Measurements from ENCODE around the gene CHMP4A.

The CHMP4A gene, protein sequence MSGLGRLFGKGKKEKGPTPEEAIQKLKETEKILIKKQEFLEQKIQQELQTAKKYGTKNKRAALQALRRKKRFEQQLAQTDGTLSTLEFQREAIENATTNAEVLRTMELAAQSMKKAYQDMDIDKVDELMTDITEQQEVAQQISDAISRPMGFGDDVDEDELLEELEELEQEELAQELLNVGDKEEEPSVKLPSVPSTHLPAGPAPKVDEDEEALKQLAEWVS

DNA sequence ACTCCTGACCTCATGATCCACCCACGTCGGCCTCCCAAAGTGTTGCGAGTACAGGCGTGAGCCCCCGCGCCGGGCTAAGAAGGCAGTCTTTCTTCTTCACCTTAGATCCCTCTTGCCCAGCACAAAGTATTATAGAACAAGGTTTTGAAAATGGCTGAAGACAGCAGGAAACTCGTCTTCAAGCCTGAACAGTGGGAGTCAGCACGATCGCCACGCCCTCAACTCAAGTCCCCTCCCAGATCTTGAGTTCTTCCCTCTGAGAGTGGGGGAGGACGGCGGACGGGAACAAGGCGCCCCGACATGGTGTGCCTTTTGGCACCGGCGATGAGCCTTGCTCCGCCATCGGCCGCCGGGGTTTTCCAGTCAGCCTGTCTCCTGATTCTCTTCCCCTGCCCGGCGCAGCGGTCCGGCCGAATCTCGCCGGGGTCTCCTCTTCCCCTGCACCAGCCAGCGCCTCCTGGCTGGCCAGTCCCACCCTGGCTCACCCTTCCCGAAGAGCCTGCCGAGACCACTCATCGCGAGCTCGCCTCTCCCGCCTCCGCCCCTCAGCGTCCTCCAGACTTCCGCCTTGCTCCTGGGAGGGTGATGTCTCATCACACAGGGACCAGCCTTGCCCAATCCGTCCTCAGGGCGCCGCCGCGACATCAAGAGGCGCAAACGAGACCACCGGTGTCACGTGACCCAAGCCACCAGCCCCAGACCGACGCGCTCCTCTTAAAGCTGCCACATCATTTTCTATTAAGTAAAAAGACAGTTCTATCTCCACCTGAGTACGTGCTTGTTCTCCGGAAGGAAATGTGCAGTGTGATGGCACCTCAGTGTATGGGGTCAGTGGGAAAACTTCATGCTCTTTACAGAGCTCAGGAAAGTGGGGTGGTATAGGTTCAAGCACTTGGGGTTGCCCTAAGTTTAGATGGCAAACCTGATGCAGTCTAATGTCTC is at the start of gene CHMP4A:
CHMP4A (minus strand) TSS at position 565 of the 942 bp plus-strand sequence; CDS start at position 516, 49 bp downstream.
- H3K4me3 ChIP-seq (ENCODE audit: low read depth, low read length), result peak within 1 kb of the TSS; percentile 67
- TF ChIP-seq, protein P1, sequence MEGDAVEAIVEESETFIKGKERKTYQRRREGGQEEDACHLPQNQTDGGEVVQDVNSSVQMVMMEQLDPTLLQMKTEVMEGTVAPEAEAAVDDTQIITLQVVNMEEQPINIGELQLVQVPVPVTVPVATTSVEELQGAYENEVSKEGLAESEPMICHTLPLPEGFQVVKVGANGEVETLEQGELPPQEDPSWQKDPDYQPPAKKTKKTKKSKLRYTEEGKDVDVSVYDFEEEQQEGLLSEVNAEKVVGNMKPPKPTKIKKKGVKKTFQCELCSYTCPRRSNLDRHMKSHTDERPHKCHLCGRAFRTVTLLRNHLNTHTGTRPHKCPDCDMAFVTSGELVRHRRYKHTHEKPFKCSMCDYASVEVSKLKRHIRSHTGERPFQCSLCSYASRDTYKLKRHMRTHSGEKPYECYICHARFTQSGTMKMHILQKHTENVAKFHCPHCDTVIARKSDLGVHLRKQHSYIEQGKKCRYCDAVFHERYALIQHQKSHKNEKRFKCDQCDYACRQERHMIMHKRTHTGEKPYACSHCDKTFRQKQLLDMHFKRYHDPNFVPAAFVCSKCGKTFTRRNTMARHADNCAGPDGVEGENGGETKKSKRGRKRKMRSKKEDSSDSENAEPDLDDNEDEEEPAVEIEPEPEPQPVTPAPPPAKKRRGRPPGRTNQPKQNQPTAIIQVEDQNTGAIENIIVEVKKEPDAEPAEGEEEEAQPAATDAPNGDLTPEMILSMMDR (IDR thresholded peaks at IDR 0.05; ENCODE audit: borderline replicate concordance, insufficient read depth, low read depth, low read length), result no peak

DNA sequence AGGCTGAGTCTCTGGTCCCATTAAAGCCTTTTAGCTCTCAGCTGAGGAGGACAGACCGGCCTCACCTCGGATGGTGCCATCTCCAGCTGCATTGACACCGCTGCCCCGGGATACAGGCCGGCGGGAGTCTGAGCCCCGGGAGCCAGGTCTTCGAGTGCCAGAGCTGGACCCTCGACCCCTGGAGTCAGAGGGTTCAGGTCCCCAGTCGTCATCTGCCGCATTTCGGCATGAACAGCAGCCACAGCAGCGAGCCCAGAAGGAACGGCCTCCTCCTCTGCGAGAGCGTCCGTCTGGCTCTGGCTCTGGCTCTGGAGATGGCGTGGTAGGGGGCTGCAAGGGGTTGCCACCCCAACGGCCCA is 48.7 kb upstream of the CHMP4A start:
- TF ChIP-seq, protein P1 (IDR thresholded peaks at IDR 0.05; ENCODE audit: borderline replicate concordance, insufficient read depth, low read depth, low read length), result no peak
- no peak overlapping the region for H3K4me3 ChIP-seq (ENCODE audit: low read depth, low read length)

DNA sequence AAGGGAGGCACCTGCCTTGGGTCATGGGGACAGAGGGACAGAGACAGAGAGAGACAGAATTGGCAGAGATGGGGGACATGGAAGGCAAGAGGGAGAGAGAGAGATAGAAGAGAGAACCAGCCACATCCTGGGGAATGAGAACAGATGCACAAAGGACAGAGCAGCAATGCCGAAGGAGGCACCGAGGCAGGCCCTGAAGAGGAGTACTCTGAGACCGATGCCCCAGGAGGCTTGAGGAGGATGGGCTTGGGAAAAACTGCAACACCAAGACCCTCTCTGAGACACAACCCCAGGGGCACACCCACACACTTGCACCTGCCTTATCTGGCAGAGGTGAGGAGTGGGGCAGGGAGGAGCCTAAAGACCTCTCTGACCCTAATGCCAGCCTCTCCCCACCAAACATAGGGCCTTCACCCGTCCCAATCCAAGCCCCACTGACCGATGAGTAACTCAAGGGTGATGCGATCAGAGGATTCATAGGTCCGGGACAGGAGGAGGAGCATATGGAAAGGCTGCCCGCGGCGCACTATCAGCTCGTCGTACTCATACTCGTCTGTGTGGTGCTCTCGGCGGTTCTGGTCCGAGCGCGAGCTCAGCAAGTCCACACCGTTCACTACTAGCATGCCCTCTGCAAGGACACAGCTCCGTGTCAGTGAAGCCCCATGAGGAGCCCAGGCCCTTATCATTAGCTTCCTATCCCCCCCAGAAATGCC is 48.1 kb upstream of the CHMP4A start:
- no peak overlapping the region for H3K4me3 ChIP-seq (ENCODE audit: low read depth, low read length)
- TF ChIP-seq, protein P1 (IDR thresholded peaks at IDR 0.05; ENCODE audit: borderline replicate concordance, insufficient read depth, low read depth, low read length), result no peak

DNA sequence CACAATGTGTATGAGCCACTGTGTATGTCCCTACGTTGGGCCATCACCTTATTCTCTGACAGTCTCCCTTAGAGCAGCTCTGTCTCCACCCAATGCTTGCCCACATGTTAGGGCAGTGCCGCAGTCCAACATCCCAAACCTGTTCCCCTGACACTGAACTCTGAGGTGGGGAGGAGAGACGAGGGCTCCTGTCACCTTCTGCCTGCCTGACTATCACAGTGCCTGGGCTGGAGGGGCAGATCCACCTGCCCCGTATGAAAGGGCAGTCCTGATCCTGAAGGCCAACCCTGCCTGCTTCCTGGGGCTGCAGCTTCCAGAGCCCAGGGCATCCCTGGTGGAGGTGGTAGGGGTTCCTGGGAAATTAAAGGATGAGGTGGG is 47.5 kb upstream of the CHMP4A start:
- TF ChIP-seq, protein P1 (IDR thresholded peaks at IDR 0.05; ENCODE audit: borderline replicate concordance, insufficient read depth, low read depth, low read length), result no peak
- no peak overlapping the region for H3K4me3 ChIP-seq (ENCODE audit: low read depth, low read length)

DNA sequence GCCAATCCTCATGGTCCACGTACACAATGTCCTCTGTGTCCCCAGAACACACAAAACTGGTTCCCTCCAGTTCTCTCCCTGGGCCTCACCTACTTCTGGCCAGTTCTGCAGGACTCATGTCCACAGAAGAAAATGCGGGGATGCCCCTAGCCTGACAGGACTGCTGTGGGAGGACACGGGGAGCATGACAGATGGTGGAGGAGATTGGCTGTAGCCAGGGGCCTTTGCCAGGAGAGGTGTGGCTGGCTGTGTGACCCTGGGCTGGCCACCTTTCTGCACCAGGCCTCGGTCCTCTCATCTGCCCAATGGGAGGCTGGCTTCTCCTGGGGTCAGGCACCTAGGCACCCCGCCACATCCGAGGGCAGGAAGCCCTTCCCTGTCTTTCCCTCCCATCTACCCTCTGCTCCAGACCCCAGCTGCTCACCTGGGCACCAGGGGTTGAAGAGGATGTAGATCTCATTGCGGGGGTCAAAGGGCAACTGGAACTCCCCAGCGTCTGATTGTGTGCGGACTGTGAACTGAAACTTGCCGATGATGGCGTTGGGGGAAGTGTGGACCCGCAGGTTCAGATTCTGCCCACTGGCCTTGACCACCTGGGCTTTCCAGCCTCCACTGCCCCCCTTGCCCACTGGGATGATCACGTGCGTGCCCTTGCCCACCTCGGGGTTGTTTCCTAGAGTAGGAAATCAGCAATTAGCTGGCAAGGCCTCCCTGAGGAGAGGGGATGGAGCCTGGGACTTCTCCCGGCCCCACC is 46.9 kb upstream of the CHMP4A start:
- no peak overlapping the region for H3K4me3 ChIP-seq (ENCODE audit: low read depth, low read length)
- TF ChIP-seq, protein P1 (IDR thresholded peaks at IDR 0.05; ENCODE audit: borderline replicate concordance, insufficient read depth, low read depth, low read length), result no peak

DNA sequence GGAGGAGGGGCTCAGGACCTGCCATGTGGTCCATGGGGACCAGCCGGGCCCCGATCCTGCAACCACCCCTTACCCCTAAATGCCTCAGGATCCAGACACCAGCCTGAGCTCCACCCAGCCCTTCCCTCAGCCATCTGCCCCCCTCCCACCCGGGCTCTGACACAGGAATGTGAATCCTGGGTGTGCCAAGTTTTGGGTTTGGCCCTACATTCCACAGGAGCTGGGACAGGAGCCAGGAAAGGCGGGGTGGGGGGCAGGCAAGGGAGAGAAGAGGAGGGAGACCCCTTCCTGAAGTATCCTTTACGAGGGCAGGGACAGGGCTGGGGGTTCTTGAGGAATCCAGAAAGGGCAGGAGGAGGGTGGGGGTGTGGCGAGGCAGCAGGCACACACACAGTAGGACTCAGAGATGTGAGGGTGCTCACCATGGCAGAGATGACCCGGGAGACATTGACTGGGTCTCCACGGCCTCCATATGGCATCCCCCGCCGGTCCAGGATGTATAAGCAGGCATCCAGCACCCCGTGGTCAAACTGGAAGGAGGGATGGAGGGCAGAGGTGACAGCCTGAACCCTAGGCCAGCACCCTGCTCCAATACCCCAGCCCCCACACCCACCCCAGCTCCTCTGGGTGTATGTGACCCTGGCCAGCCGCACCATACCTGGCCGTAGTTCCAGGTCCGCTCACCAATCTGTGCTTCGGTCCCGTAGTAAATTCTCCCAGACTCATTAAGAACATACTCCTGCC is 46.2 kb upstream of the CHMP4A start:
- TF ChIP-seq, protein P1 (IDR thresholded peaks at IDR 0.05; ENCODE audit: borderline replicate concordance, insufficient read depth, low read depth, low read length), result no peak
- H3K4me3 ChIP-seq (ENCODE audit: low read depth, low read length), result no peak overlapping the region

All from GM12875 (cell line).